ENCODE data around the gene DLGAP4.

The DLGAP4 gene

DNA sequence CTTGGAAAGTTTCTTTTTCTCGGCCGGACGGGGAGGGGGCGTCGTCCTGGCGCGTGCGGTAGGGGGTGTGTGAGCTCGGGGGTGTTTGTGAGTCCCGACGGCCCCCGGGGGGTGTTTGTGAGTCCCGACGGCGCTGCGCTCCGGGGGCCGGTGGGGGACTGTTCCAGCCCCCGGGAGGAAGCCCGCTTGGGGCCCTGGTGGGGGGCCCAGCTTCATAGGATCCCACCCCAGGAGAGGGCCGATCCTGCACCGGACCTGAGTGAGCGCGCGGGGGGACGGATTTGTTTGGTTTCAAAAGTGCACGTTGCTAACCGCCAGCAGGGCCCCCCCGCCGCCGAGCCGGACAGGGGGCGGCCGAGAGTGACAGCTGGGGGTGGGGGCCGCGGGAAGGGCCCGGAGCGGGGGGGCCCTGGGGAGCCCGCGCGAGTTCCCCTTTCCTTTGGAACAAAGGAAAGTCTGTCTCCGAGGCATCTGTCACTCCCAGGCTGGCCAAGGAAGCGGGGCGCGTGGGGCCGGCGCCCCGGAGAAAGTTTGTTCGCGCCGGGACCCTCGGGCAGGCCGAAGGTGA, 267.7 kb downstream of the DLGAP4 start:
- TF ChIP-seq POLR2A (IDR thresholded peaks at IDR 0.05; ENCODE audit: low read depth, low read length) = no peak
- DNase-seq (ENCODE audit: insufficient read length, low spot score) (no peak), FAIRE-seq (no peak)

DNA sequence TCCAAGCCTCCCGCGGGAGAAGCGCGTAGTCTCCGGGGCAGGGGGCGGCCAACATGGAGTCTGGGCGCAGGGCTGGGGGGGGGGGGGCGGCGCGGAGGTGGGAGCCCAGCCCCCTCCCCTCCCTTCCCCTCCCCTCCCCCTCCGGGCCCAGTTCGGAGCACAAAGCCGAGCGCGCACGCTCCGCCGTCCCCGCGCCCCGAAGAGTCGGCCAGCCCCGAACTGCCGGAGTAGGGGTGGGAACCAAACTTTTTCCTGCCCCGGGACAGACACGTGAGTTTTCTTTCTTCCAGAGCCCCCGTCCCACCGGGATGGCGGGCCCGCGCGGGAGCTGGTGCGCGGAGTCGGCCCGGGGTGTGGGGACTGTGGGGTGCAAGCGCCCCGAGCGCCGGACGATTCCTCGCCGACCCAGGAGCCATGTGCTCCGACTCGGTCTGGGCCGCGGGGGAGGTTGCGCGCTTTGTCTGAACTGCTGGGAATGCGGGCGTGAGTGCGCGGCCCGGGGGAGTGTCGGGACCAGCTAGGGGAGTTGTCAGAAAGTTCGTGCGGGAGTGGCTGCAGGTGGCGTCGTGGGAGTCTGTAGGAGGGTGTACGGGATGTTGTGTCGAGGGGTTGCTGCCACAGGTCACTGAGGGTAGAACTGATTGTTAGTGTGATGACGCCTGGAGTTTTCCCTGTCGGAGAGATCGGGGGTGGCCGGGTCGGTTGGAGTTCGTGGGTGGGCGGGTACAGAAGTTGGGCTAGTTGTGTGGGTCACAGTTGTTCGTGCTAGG, 268.4 kb downstream of the DLGAP4 start:
- DNase-seq (ENCODE audit: insufficient read length, low spot score) = no peak
- no peak for FAIRE-seq
- TF ChIP-seq POLR2A (IDR thresholded peaks at IDR 0.05; ENCODE audit: low read depth, low read length) = no peak

DNA sequence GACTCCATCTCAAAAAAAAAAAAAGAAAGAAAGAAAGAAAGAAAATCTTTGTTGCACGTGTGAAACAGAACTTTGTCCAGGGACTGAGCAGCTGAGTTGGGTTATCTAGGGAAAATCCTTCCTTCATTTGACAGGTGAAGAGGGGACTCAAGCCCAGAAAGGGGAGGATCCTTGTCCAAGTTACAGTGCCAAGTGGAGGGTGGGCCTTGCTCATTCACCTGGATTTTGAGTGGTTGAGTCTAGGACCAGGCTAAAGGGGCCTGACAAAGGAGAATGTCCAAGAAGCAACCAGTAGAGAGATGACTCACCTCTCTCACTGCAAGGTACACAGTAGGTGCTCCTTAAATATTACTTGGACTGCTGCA, 269.9 kb downstream of the DLGAP4 start:
- TF ChIP-seq POLR2A (IDR thresholded peaks at IDR 0.05; ENCODE audit: low read depth, low read length) = no peak
- no peak for FAIRE-seq
- no peak for DNase-seq (ENCODE audit: insufficient read length, low spot score)
